HG03460 (cell line): Measurements from ENCODE around the gene PTPN3.
"Not testable (repeated sequence)": the region's sequence is repeated elsewhere in the genome, so short reads cannot be mapped to it uniquely, and the experiment has no call there.

Experiments
- ATAC-seq: cut with Tn5 transposase; IDR thresholded peaks from one replicate; pipeline ENCODE4 v1.9.1; 2021; ENCODE audit not compliant: unreplicated experiment

Gene PTPN3

DNA sequence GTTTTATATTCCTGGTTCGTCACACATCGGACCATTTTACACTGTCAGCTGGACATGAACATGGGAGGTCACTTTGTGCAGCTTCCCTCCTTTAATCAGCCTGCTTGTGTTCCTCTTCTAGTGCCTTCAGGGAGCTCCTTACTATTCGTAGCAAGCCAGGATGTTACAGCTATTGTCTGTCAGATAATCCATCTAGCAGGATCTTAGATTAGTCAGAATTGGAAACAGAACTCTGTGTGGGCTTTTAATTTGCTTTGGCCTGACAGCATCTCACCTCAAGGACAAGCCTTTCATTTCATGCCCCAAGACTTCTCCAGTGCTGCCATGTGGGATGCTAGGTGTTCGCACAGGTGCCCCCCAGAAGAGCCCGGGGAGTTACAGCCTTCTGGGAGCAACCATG, 147.1 kb downstream of the PTPN3 start:
- ATAC-seq: no peak

DNA sequence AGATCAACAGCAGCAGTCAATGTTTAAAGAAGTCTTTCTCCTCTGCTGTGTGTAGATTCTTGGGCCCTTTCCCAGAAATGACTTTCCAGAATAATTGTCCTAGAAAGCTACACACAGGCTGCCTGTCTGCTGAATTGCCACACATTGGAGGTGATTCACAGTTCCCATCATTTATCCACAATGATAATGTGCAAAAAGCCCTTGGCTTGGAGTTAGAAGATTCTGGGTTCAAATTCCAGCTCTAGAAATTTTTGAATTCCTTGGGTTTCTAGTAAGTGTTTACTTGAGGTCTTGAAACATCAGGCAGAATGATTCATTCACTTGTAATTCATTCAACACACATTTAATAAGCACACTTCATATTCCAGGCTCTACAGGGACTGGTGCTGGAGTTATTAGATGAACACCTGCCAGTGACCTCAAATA, 148.7 kb downstream of the PTPN3 start:
- ATAC-seq: no peak

DNA sequence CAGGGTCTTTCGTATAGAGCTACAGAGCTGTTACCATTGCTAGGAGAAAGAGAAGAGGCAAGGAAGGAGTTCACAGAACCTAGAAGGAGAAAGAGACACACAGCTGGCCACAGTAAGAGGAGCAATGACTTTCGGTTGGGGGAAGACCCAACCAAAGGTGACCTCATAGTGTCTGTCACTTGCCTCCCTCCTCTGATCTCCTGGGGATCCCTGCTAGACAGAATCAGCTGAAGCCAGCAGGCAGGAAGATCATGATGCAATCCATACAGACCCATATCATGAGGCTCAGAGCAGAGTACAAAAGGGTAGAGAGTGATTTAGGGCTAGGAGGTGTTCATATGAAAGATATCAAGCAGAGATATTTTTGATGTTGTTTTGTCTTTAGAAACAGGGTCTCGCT, 151.2 kb downstream of the PTPN3 start:
- ATAC-seq: no peak

DNA sequence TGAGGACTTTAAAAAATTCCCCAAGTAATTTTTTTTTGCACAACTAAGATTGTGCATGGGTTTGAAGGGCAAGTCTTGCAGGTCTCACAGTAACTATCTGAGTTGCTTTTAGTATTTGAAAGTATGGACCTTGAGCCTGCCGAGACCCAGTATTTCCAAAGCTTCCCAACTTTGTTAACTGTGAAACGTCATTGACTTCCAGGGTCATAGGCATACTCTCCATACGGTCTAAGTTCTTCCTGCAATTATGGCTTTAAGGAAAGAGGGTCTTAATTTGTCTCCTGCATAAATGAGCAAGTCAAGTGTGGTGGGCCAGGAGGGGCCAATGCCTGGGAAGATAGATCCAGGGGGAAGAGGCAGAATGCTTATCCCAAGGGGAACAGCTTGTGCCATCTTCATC, 153.2 kb downstream of the PTPN3 start:
- no peak for ATAC-seq

DNA sequence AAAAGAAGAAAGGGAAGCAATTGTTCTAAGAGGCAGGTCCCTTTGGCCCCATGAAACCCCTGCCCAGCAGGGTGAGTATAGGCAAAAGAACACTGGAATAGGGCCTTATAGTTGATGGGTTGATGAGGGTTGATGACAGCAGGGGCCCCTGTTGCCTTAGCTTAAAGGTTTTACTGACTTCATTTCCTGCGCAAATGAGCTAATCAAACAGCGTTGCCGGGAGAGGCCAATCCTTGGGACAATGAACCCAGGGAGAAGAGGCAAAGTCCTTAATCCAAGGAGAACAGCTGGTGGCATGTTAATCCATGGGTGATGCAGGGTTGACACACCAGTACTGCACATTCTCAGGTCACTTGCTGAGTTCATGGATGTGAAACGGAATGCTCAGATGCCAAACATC, 155.2 kb downstream of the PTPN3 start:
- no peak for ATAC-seq

DNA sequence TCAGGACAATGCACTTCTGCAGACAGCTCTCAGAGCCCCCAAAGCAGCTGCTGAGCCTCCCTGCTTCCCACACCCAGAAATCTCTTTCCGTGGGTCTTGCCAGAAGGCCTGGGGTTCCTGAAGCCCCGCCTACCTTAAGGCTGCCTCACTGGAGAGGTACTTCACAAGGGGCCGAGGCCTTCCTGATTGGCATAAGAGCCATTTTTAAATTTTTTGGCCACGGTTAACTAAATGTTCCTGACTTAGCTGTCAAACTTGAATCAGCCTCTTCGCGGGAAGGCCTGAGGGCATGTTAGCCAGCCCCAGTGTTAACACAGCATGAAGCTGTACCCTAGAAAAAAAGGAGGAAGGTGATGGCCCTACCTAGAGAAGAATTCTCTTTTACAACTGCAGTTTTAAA, 156.5 kb downstream of the PTPN3 start:
- ATAC-seq: no peak

DNA sequence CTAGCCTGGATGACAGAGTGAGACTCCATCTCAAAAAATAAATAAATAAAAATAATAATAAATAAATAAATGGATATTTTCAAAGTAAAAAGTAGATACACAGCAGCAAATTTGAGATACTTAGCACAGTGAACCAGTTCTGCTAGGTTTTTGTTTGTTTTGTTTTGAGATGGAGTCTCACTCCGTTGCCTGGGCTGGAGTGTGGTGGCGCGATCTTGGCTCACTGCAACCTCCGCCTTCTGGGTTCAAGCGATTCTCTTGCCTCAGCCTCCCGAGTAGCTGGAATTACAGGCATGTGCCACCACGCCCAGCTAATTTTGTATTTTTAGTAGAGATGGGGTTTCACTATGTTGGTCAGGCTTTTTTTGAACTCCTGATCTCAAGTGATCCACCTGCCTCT, 157.1 kb downstream of the PTPN3 start:
- ATAC-seq: not testable (repeated sequence)

DNA sequence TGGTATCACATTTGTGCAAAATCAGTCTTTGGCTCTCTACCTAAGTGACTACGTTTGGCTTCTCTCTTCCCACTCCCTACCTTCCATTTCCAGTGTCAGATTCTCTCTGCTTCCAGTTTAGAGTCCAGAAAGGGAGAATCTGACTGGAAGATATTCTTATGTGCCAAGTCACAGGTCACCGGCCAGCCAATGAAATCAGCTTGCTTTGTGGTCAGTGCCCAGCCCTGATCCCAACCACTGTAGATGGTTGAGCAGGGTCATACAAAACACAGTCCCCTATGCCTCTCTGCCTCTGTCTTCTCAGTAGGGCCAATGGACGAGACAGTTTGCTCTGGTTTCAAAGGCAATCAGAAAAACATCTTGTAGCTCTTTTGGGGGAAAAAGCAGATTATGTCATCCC, 161.7 kb downstream of the PTPN3 start:
- no peak for ATAC-seq

DNA sequence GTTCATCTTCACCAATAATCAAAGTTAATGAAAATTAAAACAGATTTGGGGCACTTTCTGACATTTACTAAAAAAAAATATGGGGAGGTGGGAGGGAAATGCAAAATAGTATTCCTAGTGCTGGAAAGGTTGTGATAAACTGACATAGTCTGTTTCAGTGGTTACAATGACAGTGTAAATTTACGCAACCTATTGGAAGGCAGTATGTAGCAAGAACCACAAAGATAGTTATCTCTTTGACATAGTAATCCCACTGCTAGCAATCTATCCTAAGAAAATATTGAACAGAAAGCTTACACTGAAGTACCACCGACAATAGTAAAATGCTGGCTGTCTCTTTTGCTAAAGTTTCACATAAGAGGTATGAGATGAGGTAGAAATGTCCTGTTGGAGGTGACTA, 162.2 kb downstream of the PTPN3 start:
- no peak for ATAC-seq

DNA sequence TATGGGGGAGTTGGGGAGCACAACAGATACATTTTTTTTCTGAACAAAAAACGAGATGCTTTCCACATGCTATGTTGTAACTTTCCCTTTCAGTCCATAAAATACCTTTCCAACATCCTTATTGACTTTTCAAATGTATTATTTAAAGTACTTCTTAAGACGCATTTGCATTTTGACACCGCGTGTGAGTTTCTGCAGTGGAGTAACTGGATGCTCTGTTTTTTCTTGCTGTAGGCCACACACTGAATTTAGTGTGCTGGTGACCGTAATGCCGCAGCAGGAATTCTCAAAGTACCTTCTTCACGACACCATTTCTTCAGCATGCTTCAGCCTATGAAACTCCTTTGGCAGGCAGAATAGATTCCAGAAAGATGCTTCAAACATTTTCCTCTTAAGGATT, 163.0 kb downstream of the PTPN3 start:
- ATAC-seq: no peak

DNA sequence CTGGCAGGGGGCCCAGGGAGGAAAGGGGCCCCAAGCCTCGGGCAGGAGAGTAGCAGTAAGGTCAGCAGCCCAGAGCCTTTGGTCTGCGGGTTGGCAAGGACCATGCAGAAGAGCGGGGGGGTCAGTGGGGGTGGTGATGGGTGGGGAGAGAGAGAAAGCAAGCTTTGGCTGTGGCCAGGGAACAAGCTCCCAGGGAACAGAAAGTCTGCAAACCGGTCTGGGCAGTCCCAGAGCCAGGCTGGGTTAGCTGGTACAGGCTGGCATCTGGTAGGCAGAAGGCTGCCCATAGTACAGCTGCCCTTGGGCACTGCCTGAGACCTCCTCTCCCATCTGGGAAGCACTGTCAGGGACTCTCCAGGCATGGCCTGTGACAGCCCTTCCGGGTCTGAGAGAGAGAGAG, 166.8 kb downstream of the PTPN3 start:
- no peak for ATAC-seq

DNA sequence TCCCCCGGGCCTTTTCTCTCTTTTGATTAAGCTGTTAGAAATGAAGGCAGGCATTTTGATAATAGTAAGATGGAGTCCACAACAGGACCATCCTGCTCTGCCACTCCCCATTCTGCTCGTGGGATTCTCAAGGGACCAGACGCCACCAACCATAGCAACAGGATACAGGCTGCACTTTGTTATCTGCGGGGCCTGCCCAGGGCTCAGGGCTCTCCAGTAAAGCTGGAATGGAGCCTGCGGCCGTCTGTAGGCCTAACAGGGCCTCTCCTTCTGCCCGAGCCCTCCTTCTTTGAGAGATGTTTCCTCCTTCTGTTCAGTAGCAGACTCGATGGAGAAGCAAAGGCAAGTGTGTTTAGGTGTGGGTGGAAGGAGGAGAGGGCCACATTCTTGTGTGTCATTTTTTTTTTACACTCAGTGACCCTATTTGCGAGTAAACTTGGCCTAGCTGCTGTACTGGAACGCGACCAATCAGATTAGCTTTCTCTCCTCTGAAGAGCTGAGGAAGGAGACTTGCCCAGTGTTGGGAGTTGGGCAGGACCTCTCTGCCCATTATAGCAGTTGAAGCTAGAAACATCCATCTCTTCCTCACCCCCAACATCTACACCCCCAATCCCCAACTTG, 168.4 kb downstream of the PTPN3 start:
- no peak for ATAC-seq

DNA sequence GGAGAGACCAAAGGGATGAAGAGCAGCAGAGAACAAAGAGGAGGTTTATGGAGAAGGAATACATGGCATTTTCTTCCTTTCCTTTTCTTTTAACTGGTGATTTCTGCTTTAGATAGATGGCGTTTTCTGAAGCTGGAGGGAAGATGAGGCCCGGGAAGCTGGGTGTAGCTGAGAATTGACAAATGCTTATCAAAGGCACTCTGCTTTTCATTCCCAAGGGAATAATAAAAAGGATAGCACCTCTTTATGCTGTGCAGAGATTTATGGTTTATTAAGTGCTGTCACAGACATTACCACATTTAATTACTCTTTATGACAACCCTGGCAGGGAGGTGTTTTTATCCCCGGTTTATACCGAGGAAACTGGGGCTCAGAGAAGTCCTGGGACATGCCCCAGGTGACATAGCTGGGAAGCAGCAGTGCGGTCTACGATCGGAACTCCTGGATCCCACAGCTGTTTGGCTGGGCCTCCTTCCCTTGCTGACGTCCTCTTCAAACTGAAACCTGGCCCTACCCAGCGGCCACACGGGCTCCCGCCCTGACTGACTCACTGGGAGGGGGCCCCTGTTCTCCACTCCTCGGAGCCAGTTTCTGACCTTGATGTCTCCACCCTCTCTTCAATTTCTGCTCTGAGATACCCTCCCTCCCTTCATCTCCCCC, 169.0 kb downstream of the PTPN3 start:
- no peak for ATAC-seq
